HuH-7.5 (cell line): ENCODE measurements around the gene ARHGAP22.

Experiments used
- DNase-seq: peaks from one replicate; pipeline ENCODE4 v3.0.0; 2011; ENCODE audit warnings: low spot score

The ARHGAP22 gene

DNA sequence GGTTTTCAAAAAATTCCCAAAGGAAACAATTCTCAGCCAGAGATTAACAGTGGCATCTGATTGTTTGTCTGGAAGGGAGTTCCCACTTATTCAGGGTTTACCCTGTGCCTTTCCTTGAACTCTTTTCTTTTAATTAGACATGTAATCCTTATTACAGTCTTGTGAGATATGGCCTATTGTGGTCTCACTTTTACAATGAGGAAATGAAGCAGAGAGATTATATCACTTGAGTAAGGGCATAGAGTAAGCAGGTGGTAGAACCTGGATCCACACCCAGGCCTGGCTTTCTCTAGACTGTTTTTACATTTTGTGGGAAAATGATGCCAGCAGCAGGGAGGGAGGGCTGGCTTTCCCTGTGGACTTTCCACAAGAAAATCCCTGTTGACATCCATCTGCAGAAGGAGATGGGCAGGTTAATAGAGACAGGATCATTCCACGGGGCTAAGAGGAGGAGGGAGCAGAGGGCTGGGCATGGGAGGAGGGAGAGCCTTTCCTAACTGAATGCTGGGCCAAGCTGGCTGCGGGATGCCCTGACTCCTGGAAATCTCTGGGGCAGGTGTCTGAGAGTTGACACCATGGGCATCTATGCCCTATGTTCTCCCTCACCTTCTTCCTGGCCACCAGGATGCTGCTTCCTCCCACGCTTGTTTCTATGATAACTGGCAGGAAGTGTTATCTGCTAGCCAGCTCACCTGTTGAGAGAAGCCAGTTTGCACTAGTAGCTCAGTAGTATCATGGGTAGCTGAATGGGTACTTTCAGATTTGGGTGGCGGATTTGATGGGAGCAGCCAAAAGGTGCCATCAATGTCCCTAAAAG is 28.7 kb upstream of the ARHGAP22 start:
- DNase-seq: no peak

DNA sequence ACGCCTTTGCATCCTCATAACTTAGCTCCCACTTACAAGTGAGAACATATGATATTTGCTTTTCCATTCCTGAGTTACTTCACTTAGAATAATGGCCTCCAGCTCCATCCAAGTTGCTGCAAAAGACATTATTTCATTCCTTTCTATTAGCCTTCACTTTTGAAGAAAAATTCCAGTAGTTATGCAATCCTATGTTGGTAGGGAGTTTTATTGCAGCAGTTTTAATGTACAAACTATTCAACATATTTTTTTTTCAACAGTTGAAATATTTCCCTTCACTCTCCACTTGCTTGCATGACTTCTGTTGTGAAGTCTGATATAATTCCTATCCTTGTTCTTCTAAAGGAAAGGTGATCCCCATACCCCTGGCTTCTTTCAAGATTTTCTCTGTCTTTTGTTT is 27.3 kb upstream of the ARHGAP22 start:
- no peak for DNase-seq

DNA sequence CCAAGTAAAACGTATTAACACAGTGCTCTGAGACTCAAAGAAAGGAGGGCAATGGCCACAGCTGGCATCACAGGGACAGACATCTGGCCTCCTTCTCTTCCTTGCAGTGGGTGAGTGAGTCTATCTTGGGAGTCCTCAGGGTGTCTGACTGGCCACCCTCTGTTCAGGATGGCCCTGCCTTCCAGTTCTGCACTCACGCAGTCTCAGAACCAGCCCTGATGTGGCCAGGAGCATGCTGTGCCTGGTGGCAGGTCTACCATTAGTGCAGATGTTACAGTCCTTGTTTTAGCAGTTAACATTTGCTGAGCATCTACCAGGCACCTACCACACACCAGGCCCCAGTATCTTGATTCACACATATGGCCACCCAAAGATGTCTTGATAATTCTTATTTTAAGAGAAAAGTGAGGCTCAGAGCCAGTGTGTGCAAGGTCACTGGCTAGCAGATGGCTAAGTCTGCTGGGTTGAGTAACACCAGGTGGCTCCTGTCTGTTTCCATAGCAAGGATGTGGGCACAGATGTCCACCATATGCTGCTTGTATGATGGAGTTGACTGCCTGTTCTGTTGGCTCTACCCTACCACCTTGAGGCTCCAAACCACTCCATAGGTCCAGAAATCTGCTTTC is 23.2 kb upstream of the ARHGAP22 start:
- DNase-seq: no peak

DNA sequence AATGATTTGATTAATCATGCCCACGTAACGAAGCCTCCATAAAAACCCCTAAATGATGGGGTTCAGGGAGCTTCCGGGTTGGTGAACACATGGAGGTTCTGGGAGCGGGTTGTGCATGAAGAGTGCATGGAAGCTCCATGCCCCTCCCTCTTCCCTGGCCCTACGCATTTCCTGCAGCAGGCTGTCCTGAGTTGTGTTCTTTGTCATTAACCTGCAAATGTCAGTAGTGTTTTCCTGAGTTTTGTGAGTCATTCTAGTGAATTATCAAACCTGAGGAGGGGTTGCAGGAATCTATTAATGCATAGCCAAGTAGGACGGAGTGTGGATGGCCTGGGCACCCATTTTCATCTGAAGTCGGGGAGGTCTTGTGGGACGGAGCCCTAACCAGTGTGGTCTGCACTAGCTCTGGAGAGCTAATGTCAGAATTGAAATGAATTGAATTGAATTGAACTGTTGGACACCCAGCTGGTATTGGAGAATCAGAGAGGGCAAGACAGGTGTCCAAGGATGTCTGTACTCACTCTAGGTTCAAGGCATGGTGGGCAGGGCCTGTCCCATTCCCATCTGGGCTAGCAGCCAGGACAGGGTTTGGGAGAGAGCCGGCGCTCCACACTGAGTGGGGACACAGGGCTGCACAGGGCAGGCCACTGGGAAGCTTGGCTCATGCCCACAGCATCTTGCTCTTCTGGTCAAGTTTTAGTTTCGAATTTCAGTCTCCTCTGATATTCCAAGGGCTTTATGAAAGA is 22.3 kb upstream of the ARHGAP22 start:
- DNase-seq: no peak

DNA sequence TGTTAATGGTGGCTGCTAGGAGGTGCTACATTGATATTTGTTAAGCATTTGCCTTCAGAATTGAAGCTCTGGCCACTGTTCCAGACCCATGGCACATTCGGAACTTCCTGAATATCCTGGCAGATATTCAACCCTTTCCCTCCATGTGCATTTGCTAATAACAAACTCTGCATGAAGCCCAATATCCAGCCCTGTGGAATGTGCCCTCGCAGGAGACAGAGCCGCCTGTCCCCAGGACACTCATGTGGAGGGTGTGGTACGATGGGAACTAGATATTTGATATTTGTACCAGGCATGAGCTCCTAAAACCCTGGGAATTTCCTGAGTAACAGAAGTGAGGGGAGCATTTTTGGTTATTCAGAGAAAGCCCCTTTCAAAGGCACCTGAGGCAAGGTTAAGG is 21.6 kb upstream of the ARHGAP22 start:
- no peak for DNase-seq

DNA sequence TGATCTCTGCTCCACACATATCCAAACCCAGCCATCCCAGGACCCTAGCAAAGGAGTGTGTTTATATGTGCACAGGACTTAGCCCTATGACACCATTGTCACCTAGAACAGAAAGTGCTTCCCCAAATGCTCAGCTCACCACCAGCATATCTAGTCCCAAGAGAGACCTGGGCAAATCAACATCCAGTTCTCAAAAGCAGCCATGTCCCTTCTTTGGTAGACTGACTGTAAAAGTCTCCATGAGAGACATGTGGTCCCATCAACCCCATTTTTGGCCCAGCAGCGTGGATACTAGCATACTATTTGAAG is 20.9 kb upstream of the ARHGAP22 start:
- DNase-seq: no peak

DNA sequence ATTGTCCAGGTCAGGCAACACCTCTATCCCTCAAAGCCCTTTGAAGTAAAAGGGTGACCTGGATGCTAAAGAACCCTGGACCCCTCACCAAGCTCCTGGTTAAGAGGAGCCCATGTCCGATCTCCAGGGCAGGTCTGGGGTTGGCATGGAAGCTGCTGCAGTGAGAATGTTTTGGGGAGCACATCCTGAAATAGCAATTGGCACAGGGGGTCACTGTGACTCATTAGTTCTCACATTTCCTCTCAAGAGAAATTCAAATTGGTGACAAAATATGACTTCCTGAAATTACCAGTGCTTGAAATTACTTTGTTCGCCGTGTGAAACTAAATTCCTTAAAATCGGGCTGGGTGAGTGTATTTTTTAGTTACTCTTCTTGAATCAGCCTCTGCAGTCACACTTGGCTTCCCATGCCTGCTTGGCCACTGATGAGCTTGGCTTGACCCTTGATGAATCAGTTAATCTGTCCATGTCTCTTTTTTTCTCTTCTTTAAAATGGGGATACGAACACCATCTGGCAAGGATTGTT is 18.8 kb upstream of the ARHGAP22 start:
- DNase-seq: no peak

DNA sequence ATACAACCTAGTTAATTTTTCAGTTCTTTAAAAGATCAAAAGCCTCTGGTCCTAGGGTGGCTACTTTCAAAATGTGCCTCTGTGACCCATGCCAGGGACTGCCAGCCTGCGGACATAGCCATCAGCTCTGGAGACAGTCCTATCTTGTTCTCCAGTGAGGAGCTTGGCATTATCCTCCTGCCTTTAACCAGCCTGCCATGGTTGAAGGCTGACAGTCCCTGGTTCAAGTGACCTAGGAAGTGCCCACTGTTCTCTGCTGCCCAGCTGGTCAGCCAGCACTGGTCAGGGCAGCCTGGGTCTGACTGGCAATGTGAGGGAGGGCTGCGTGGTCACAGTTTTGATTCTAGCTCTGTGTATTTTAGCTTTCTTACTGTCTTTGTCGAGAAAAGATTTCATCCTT is 18.1 kb upstream of the ARHGAP22 start:
- no peak for DNase-seq

DNA sequence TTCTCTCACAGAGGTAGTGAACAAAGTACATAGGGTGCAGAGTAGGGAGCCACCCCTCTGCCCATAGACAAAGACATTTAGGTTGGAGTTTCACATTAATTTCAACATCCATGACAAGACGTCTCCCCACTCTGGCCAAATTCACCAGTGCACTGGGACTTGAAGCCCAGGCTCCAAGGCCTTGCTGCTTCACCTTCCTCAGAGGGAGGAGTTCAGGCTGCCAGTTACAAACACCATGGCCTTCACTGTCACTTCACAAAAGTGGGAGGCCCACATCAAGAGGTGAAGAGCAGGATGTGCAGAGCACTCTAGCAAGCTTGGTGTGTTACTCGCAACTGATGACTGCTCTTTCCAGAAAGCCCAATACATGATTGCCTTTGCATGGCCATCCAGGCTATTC is 15.8 kb upstream of the ARHGAP22 start:
- no peak for DNase-seq

DNA sequence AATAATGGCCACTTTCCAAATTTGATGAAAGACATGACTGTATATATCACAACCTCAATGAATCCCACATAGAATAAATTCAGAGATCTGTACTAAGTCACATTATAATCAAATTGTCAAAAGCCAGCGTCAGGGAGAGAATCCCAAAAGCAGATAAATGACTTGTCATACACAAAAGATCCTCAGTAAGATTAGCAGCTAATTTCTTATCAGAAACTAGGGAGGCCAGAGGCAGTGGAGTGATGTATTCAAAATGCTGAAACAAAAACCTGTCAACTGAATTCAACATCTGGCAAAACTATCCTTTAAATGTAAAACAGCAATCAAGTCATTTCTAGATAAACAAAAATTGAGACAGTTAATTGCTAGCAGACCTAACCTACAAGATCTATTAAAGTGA is 11.6 kb upstream of the ARHGAP22 start:
- DNase-seq: no peak

DNA sequence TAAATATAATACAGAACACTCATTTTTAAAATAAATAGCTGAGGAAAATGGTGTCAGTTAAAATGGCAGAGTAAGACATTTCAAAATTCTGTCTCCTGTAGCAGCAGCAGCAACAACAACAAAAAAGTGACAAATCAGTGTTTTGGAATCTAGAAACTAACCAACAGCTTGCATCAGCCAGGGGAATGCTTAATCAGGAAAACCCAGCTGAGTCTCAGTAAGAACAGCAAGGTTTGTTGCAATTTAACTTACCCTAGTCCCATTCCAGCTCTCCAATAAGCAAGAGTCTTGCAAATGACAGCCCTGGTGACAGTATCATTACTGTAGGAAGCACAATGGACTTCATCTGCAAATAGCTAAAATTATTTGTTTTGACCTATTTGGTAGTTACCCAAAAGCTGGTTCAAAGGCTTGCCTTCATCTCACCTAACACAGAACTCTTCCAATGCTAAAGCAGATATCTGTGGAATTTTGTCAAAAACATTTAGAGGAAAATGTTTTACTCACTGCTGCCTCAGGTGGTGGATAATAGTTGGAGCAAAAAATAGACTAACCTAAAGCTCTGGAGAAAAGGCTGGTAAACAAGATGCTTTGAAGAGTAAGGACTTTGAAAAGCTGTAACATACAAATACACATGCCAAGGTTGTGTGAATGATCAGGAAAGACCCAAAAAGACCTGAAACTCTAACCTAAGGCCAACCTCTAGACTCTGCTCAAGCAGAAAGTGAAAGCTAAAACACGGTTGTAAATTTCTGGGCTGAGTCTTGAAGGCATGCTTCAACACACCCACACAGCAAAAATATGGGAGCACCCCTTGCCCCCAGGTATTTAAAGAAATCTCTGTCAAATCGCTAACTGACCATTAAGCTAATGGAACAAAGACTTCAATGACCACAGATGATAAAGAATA is 9.9 kb upstream of the ARHGAP22 start:
- DNase-seq: no peak

DNA sequence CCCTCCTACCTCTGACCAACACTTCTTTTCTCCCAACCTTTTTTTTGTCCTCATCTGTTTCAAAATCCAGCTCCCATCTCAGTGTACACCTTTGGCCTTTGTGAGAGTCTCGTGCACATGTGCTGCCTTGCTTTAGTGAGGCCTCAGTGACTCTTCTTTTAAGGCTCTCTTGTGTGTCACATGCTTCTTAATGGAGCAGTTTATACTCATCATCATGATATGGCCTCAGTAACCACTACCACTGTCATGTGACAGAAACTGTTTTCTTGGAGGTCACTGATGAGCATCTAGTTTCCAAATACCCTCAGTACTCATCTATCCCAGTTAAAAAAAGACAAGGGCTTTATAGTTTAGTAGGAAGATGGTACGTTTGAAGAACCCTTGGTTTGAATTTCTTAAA is 8.1 kb upstream of the ARHGAP22 start:
- no peak for DNase-seq

DNA sequence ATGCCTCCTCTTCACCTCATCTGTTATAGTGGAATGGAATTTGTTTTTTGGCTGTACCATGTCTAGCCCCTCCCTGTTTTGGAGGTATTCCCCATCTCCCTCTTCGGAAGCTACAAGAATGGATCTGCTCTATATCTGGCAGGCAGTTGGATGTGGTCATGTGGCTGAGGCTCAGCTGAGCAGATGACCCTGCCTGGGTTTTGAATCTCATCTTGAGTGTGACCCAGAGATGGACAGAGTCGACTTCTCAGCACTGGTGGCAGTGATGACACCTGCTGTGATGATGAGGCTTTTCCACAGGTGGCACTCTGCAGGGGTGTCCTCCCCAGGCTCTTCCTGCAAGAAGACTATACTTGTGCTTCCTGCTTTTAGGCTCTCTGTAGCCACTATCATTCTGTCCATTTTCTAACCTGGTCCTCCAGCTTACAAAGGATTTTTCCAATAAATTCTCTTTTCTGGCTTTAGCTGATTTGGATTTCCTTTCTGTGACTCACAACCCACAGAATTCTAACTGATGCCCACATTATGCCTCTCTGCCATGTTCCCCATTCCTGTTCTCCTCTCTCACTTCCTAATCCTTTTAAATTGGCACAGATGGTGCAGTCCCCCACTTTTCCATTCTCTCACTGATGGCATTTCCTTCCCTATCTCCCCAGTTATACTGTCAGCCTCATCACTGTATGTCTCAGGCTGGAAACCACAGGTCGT is 7.5 kb upstream of the ARHGAP22 start:
- DNase-seq: no peak

DNA sequence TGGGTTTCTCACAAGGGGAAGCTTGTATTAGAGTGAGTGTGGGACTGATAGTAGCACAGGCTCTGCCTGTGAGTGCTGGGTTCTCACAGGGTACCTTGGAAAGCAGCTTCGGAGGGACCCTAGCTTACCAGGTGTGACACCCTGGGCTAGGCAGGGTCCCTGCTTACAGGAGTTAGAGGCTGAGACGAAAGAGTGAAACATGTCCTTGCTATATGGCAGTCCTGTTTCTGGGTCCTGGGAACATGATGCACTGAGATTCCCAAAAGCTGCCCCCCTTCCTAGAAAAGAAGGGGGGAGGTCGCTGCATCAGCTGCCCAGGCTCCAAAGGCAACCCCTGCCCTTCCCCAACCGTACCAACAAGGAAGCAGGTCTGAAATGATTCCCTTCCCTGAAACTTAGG is 6.3 kb upstream of the ARHGAP22 start:
- no peak for DNase-seq

DNA sequence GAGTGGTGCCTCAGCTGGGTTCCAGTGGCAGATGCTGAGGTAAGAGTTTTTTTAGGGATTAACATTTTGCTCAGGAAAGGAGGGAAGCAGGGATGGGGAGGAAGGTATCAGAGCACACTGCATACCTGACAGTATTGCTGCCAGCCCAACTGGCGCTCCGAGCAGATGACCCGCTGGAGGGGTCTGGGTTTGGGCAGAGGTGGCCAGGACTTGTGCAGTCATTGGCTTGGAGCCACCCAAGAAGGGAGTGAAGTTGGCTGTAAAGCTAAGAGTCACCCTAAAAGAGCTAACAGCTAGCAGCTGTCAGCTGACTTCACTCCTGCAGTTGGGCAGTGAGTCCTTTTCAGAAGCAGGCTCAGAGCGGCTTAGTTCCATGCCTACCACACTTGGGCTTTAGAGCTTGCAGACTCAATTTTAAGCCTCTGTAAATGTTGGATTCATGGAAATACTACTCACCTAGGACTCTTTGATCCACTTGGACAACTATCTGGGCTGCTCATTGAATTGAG is 5.8 kb upstream of the ARHGAP22 start:
- no peak for DNase-seq

DNA sequence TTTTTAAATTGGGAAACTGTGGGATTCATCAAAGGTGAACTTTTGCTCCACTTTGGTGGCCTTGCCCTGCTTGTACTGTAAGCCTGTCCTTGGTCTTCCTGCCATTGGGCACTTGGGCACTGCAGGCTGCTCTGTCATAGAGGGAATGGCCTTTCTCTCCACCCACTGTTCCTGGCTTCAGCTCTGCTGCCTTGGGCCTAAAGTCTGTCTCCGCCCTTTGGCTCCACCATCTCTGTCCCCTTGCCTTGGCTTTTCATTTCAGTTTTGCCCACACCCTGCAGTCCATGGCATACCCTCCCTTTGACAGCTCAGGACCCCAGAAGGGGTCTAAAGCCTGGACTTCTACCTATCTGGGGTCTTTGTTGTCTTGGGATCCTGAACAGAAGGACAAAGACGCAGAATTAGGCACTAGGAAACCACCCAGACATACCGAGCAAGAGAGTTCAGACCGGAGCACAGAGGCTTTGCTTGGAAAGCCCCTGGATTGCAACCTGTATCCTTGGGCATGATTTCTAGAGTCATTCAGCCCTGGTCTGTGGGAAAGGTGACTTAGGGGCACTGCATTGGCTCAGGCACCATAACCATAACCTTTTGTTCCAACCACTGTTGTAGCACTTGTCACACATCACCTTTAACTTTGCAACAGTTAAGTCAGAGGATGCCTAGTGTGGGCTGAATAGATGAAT is 5.2 kb upstream of the ARHGAP22 start:
- DNase-seq: no peak

DNA sequence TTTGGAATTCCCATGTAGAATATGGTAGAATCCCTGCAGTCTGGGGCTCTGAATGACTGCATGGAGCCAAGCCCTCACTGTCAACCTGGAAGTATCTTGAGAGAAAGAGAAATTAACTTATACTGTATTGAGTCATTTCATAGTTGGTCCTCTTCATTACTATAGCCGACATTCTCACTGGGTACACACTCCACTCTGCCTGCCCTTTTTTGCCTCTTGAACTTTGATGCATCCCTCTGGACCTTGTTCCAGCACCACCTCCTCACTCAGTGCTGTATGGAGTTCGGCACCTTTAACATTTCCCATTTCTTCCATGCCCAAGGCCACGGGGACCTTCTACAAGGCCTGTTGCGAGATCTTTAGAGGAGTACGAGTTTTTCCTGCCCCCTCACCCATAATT is 4.6 kb upstream of the ARHGAP22 start:
- DNase-seq: no peak

DNA sequence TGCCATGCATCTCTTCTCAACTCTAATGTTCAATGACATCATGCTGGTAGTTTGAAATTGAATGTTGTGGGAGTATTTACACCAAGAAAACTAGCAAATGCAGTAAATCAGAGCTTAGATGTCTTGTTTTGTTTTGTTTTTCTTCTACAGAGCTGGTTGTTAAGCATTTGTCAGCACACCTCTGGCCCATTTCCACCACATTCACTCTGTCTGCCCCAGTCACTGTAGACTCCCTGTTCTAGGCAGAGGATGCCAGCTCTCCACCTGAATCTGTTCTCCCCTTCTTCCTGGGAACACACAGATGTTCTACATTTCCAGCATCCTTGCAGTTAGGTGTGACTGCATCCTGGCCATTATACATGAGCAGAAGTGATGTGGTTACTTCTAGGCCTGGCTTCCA is 4.1 kb upstream of the ARHGAP22 start:
- no peak for DNase-seq

DNA sequence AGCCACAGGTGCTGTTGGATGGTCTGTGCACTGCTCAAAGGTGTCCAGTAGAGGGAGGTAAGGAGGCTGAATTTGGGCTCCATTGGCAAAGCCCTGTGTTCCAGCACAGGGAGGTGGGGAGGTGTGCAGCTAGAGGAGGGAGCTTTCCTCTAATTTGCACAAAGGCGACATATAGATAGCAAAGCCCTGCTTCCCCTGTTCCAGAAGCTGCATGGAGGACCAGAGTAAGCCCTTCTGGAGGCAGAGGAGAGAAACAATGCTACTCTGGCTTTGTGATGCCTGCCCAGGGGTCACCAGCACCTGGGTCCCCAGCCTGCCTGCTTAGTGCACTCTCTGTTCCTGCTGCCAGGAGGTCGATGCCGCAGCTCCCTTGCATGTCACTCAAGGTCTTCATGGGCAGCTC is 3.4 kb upstream of the ARHGAP22 start:
- peak; percentile 56 for DNase-seq
